Caco-2 (cell line): ENCODE measurements around the gene PTAFR. TPM values are rescaled to one million over a fixed set of nuclear protein-coding genes. Genes with fewer than 3 reads are reported as not detected.

ENCODE experiments used
- BruUV-seq: library from RNA; stranded (reverse); fragments of 400-500 nt; replicated peaks from 2 replicates; lab custom pipeline; 2021; lab: Mats Ljungman, UMichigan
- CTCF ChIA-PET: fragments of 300-600 bp; sonication (Branson Sonifier 250); formaldehyde crosslinking; loops from one replicate; lab custom pipeline; 2022; ENCODE audit warnings: antibody characterized with exemption; lab: Charles Lee
- POLR2A ChIA-PET: fragments of 300-600 bp; sonication (Branson Sonifier 250); formaldehyde crosslinking; loops from one replicate; lab custom pipeline; 2022; ENCODE audit warnings: antibody characterized with exemption; lab: Charles Lee
- DNase-seq, 2 experiments: peaks; one replicate each; pipeline versions ENCODE4 v3.0.0 to v3.0.0-alpha.2; 2020 to 2022
- H3K27me3 ChIP-seq: replicated peaks from 2 replicates; pipeline ENCODE4 v1.6.0; 2011; ENCODE audit warnings: low read length; ENCODE audit not compliant: control insufficient read depth, insufficient read depth
- H3K36me3 ChIP-seq: 2 replicates; pipeline ENCODE4 v1.5.1; 2011; ENCODE audit warnings: low read length; ENCODE audit not compliant: control insufficient read depth, insufficient read depth
- H3K4me1 ChIP-seq: fragments of 250-450 bp; sonication (Bioruptor Pico); 2 replicates; pipeline ENCODE4 v1.5.1; 2020; ENCODE audit warnings: mild to moderate bottlenecking
- H3K4me3 ChIP-seq: 2 replicates; pipeline ENCODE4 v1.5.1; 2011; ENCODE audit warnings: low read depth, mild to moderate bottlenecking, control low read depth, low read length
- H3K9me3 ChIP-seq: fragments of 250-450 bp; sonication (Bioruptor Pico); 2 replicates; pipeline ENCODE4 v1.5.1; 2020; ENCODE audit warnings: mild to moderate bottlenecking, moderate library complexity
- H3K27ac Mint-ChIP-seq: one replicate; pipeline ENCODE4 v1.8.0; 2022; ENCODE audit warnings: mixed read lengths; ENCODE audit not compliant: unreplicated experiment
- H3K27me3 Mint-ChIP-seq: one replicate; pipeline ENCODE4 v1.8.0; 2022; ENCODE audit warnings: mixed read lengths; ENCODE audit not compliant: insufficient read depth, unreplicated experiment
- H3K36me3 Mint-ChIP-seq: one replicate; pipeline ENCODE4 v1.8.0; 2022; ENCODE audit warnings: mild to moderate bottlenecking, mixed read lengths; ENCODE audit not compliant: insufficient read depth, unreplicated experiment
- H3K4me1 Mint-ChIP-seq: one replicate; pipeline ENCODE4 v1.8.0; 2022; ENCODE audit warnings: low read depth, mixed read lengths; ENCODE audit not compliant: unreplicated experiment
- H3K4me3 Mint-ChIP-seq: one replicate; pipeline ENCODE4 v1.8.0; 2022; ENCODE audit warnings: mild to moderate bottlenecking, moderate library complexity, mixed read lengths; ENCODE audit not compliant: unreplicated experiment
- H3K9me3 Mint-ChIP-seq: one replicate; pipeline ENCODE4 v1.8.0; 2022; ENCODE audit warnings: mixed read lengths; ENCODE audit not compliant: unreplicated experiment
- intact Hi-C: fragments of 100-400 bp; cut with micrococcal nuclease; formaldehyde crosslinking; loops from one replicate; pipeline ENCODE4 v1.10.0; 2022; ENCODE audit not compliant: unreplicated experiment
- total RNA-seq: library from RNA; stranded (reverse); gene quantifications from 2 replicates; pipeline ENCODE4 v1.2.3, GENCODE V29; 2022
- TF ChIP-seq, protein P1 (sequence below), 2 experiments: fragments of 200-600 bp in 1 of 2; IDR thresholded peaks; 1 replicate in 1 of 2; 2 replicates in 1 of 2; pipeline versions ENCODE4 v1.5.1 to v1.8.0; 2011 to 2022; ENCODE audit warnings: antibody characterized with exemption in 1 of 2, control low read depth in 1 of 2, inconsistent platforms in 1 of 2, low read depth in 1 of 2, low read length in 1 of 2, mild to moderate bottlenecking in 1 of 2, moderate library complexity in 1 of 2; ENCODE audit not compliant: insufficient read depth in 1 of 2, severe bottlenecking in 1 of 2, unreplicated experiment in 1 of 2

The PTAFR gene
- total RNA-seq, 1 experiment from 2014 or later: 0.32 TPM

DNA sequence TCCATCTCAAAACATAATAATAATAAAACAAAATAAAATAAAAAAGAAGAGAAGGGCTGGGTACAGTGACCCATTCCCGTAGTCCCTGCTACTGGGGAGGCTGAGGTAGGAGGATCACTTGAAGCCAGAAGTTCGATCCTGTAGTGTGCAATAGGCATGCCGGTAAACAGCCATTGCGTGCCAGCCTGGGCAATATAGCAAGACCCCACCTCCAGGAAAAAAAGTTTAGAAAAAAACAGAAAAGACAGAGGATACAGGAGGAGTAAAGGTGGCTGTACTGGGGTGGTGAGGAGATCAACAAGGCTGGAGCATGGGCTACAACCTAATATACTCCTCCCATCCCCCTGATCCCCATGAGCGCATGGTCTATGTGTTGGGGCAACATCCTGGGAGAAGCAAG lies 30.8 kb downstream of the PTAFR start:
- H3K36me3 Mint-ChIP-seq: no peaks in the 10 kb centered on the region
- ChIA-PET POLR2A (no interaction called here), CTCF (interaction anchor here (0.6 kb wide), 1 partner anchor 64 kb away, joined by 3 read pairs; no protein-coding TSS in a partner anchor)
- no peaks in the 10 kb centered on the region for H3K4me1 ChIP-seq
- H3K27me3 ChIP-seq: no peaks in the 10 kb centered on the region
- H3K4me3 ChIP-seq: no peak overlapping the region
- H3K27ac Mint-ChIP-seq: no peak overlapping the region
- H3K9me3 ChIP-seq: no peaks in the 10 kb centered on the region
- BruUV-seq: no TSS peak
- H3K4me1 Mint-ChIP-seq: no peaks in the 10 kb centered on the region
- no peaks in the 10 kb centered on the region for H3K36me3 ChIP-seq
- no peaks in the 10 kb centered on the region for H3K9me3 Mint-ChIP-seq
- DNase-seq: no peak
- H3K27me3 Mint-ChIP-seq: no peaks in the 10 kb centered on the region
- intact Hi-C loops: no loop called here
- TF ChIP-seq, protein P1, sequence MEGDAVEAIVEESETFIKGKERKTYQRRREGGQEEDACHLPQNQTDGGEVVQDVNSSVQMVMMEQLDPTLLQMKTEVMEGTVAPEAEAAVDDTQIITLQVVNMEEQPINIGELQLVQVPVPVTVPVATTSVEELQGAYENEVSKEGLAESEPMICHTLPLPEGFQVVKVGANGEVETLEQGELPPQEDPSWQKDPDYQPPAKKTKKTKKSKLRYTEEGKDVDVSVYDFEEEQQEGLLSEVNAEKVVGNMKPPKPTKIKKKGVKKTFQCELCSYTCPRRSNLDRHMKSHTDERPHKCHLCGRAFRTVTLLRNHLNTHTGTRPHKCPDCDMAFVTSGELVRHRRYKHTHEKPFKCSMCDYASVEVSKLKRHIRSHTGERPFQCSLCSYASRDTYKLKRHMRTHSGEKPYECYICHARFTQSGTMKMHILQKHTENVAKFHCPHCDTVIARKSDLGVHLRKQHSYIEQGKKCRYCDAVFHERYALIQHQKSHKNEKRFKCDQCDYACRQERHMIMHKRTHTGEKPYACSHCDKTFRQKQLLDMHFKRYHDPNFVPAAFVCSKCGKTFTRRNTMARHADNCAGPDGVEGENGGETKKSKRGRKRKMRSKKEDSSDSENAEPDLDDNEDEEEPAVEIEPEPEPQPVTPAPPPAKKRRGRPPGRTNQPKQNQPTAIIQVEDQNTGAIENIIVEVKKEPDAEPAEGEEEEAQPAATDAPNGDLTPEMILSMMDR (IDR thresholded peaks at IDR 0.05; ENCODE audit: insufficient read depth in 1 of 2, low read depth in 1 of 2, low read length in 1 of 2, severe bottlenecking in 1 of 2, unreplicated experiment in 1 of 2): no peak
- no peak overlapping the region for H3K4me3 Mint-ChIP-seq

DNA sequence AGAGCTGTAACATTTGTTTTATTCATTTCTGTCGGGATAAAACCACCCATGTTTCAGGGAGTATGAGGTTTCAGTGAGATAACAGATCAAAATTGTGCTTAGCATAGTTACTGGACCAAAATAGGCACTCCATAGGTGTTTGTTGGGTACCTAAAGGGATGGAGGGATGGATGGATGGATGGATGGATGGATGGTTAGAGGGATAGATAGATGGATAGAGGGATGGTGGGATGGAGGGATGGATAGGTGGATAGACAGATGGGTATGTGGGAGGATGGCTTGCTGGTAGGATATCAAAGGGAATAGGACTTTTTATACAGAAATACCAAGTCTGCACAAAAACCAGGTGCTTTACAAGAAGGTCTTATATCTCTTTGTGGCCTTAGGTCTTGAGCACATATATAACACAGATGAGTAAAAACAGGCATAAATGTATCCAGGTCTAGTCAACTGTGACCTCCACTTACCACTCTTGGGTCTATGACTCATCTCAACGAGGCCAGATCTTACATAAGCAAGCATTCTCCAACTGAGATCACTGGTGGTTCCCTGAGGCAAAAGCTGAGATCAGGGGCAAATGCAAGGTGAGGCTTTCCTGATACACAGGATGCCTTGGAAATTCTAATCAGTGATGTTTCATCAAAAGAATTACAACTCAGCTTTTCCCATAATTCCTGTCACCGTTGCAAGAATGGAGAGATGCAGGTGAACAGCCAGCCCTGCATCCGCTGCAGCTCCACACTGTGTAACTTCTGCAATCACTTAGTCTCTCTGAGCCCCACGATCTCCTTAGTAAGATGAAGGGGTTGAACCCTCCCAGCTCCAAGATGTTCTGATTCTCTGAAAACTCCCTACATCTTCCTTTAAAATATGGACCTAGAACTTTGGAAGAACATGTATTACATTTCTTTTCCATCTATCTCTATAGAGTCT lies 32.0 kb downstream of the PTAFR start:
- CTCF ChIA-PET: no interaction called here
- Histone ChIP-seq H3K4me1 (no peaks in the 10 kb centered on the region), H3K4me3 (no peak overlapping the region), H3K27me3 (no peaks in the 10 kb centered on the region), H3K9me3 (no peaks in the 10 kb centered on the region), H3K36me3 (no peaks in the 10 kb centered on the region)
- Mint-ChIP-seq H3K27ac (no peak overlapping the region), H3K27me3 (no peaks in the 10 kb centered on the region), H3K4me3 (no peak overlapping the region), H3K36me3 (no peaks in the 10 kb centered on the region), H3K4me1 (no peaks in the 10 kb centered on the region), H3K9me3 (no peaks in the 10 kb centered on the region)
- TF ChIP-seq, protein P1 (IDR thresholded peaks at IDR 0.05; ENCODE audit: insufficient read depth in 1 of 2, low read depth in 1 of 2, low read length in 1 of 2, severe bottlenecking in 1 of 2, unreplicated experiment in 1 of 2): no peak
- intact Hi-C loops: no loop called here
- POLR2A ChIA-PET: interaction anchor here (0.5 kb wide), 1 partner anchor 10 kb away, joined by 7 read pairs; no protein-coding TSS in a partner anchor
- no peak for DNase-seq
- no TSS peak for BruUV-seq

DNA sequence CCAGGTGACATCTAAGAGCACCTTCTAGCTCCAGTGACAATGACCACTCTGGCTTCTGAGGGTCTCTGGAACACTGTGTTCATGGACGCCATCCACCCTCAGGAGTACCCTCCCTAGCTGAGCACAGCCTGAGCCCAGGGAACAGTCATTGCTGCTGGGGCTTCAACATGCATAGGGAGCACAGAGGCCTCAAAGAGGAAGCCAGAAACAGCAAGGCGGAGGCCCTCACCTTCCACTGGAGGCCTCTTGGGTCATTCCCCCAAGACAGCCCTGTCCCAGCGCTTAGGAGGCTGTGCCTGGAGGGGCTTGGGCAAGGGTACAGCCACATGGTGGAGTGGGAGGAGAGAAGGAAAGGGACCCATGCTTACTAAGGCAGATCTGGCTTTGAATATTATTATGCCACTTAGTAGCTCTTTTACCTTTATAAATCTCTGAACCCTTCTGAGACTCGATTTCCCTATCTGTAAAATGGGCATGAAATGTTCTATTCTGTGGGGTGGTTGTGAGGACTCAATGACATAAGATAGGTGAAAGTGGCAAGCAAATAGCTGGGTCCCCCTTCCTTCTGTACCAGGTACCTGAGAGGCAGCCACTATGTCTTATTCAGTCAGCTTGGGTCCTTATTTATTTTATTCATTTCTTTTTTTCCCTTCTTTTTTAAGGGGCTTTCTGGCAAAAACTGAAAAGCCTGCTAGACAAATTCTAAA lies 32.8 kb downstream of the PTAFR start:
- no peaks in the 10 kb centered on the region for H3K36me3 Mint-ChIP-seq
- CTCF ChIA-PET: interaction anchor here (0.7 kb wide), 1 partner anchor 66 kb away, joined by 3 read pairs; no protein-coding TSS in a partner anchor

More for the DNA sequence above, 32.8 kb downstream of the PTAFR start:
- no TSS peak for BruUV-seq
- intact Hi-C loops: no loop called here
- Mint-ChIP-seq H3K27ac (no peak overlapping the region), H3K9me3 (no peaks in the 10 kb centered on the region), H3K4me3 (no peak overlapping the region), H3K27me3 (no peaks in the 10 kb centered on the region), H3K4me1 (no peaks in the 10 kb centered on the region)
- DNase-seq: no peak
- Histone ChIP-seq H3K36me3 (no peaks in the 10 kb centered on the region), H3K4me3 (no peak overlapping the region), H3K4me1 (no peaks in the 10 kb centered on the region), H3K27me3 (no peaks in the 10 kb centered on the region), H3K9me3 (no peaks in the 10 kb centered on the region)
- TF ChIP-seq, protein P1 (IDR thresholded peaks at IDR 0.05; ENCODE audit: insufficient read depth in 1 of 2, low read depth in 1 of 2, low read length in 1 of 2, severe bottlenecking in 1 of 2, unreplicated experiment in 1 of 2): no peak
- POLR2A ChIA-PET: no interaction called here
